GM12892 (cell line): ENCODE results near the gene SLC25A25.
"Not testable (repeated sequence)": the region's sequence is repeated elsewhere in the genome, so short reads cannot be mapped to it uniquely, and the experiment has no call there.

Experiments
- DNase-seq: peaks from one replicate; pipeline ENCODE4 v3.0.0; 2011; ENCODE audit not compliant: insufficient read length
- FAIRE-seq: peaks from 2 replicates; lab custom pipeline; 2011; peaks lifted over from hg19 to GRCh38; lab: Jason Lieb, UNC
- POLR2A ChIP-seq: IDR thresholded peaks from 2 replicates; pipeline ENCODE4 v1.6.1; 2011; ENCODE audit warnings: low read depth, low read length, control low read depth
- POLR2AphosphoS5 ChIP-seq: IDR thresholded peaks from 2 replicates; pipeline ENCODE4 v1.6.1; 2011; ENCODE audit warnings: low read depth, low read length, control low read depth
- TAF1 ChIP-seq: IDR thresholded peaks from 2 replicates; pipeline ENCODE4 v1.6.1; 2011; ENCODE audit warnings: low read depth, mild to moderate bottlenecking, control low read depth, low read length, borderline replicate concordance

The SLC25A25 gene

DNA sequence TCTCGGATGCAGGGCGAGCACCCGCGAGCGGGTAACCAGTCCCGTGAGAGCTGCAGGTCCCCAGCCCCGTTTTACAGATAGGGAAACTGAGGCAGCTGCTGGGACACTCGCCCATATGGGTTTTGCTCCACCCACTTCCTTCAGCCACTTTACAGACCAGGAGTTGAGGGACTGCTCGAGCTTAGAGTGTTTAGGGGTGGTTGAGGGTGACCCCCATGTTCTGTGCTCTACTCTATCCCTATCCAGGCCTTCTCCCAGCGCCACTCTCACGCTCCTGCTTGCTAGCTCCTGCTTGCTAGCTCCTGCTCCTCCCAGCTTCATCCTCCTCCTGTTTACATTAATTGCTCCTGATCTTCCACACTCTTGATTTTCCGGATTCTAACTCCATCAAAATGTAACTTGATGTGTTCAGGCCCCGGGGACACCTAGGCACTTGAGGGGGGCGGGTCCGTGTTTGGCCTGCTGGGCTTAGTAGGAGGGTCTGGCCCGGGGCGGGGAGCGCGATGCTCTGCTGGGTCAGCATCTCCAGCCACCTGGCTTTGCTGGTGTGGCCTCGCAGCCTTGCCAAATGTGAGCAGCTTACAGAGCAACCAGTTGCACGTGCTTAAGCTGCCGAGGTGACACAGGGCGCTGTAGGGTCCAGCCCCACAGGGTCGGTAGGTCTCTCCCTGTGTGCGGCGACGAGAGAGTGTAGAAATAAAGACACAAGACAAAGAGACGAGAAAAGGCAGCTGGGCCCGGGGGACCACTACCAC, 61.0 kb downstream of the SLC25A25 start:
- TF ChIP-seq TAF1 (no peak), POLR2A (no peak)
- DNase-seq (no peak), FAIRE-seq (no peak)

DNA sequence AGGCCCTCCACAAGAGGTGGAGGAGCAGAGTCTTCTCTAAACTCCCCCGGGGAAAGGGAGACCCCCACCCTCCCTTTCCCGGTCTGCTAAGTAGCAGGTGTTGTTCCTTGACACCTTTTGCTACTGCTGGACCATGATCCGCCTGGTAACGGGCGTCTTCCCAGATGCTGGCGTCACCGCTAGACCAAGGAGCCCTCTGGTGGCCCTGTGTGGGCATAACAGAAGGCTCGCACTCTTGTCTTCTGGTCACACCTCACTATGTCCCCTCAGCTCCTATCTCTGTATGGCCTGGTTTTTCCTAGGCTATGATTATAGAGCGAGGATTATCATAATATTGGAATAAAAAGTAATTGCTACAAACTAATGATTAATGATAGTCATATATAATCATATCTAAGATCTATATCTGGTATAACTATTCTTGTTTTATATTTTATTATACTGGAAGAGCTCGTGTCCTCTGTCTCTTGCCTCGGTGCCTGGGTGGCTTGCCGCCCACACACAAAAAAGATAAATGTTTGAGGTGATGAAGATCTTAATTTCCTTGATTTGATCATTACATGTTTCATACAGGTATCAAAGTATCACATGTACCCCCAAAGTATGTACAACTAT, 62.1 kb downstream of the SLC25A25 start:
- not testable (repeated sequence) for DNase-seq, FAIRE-seq

DNA sequence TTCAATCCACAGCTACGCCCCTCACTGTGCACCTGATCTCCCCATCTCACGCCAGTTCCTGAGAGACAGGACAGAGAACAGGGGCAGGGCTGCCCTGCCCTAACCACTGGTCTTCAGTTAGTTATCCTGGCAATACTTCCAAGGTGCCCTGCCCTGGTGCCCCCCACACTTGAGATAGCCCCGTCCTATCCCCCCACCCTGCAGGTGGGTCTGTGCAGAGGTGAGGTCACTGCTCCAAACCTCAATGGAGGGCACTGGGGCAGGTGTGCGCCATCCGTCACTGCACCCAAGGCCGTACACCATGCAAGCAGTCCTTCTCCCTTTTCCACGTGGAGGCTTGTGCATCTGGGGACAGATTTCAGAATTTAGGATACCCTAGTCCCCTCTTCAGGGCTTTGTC, 62.6 kb downstream of the SLC25A25 start:
- not testable (repeated sequence) for FAIRE-seq, DNase-seq

DNA sequence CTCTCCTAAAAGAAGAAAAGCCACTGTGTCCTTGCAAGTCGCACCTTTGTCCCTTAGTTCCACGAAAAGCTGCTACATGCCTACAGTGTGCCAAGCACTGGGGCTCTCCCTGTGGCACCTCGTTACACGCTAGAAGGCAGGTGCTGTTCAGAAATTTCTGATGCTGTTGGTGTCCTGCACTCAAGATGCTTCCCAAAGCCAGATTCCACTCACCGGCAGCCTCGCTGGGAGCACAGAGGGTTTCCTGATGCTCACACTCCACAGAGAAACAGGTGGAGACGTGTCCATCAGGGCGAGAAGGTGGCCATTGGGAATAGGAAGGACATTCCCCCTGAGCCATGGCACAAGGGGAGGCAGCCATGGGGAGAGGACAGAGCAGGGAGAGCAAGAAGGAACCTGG, 63.3 kb downstream of the SLC25A25 start:
- not testable (repeated sequence) for FAIRE-seq, DNase-seq

DNA sequence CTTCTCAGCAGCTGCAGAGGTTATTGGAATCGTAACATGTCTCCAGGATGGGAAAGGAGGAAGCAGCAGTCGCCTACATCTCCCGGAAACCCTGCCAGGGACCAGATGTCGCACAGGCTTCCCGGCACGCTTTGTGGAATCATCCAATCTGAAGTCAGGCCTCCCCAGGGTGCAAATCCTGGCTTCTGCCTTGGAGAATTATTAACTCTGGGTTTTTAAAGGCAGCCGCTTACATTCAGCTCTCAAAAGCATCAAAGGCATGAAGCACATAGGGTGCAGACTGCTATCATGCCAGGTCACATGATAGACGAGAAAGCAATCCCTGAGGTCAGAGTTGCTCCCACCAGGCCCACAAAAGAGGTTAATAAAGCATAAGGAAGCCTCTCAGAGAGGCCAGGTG, 64.1 kb downstream of the SLC25A25 start:
- not testable (repeated sequence) for FAIRE-seq, DNase-seq

DNA sequence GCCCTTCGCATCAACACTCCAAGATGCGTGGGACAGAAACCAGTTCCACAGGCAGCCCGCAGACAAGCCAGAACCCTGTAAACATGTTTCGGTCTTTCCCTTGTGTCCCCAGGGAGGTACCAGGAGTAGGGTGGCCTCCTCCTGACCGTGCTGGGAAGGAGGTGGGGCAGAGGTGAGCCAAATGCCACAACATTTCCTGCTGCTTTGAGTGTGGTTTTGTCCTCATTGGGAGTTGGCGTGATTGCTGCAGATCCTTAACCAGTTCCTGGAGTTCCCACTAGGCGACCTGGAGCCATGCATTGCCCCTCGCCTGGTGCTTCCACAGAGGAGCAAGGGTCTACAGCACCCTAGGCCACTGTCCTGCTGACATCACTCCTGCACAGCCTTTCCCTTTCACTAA, 67.5 kb downstream of the SLC25A25 start:
- not testable (repeated sequence) for DNase-seq, FAIRE-seq

DNA sequence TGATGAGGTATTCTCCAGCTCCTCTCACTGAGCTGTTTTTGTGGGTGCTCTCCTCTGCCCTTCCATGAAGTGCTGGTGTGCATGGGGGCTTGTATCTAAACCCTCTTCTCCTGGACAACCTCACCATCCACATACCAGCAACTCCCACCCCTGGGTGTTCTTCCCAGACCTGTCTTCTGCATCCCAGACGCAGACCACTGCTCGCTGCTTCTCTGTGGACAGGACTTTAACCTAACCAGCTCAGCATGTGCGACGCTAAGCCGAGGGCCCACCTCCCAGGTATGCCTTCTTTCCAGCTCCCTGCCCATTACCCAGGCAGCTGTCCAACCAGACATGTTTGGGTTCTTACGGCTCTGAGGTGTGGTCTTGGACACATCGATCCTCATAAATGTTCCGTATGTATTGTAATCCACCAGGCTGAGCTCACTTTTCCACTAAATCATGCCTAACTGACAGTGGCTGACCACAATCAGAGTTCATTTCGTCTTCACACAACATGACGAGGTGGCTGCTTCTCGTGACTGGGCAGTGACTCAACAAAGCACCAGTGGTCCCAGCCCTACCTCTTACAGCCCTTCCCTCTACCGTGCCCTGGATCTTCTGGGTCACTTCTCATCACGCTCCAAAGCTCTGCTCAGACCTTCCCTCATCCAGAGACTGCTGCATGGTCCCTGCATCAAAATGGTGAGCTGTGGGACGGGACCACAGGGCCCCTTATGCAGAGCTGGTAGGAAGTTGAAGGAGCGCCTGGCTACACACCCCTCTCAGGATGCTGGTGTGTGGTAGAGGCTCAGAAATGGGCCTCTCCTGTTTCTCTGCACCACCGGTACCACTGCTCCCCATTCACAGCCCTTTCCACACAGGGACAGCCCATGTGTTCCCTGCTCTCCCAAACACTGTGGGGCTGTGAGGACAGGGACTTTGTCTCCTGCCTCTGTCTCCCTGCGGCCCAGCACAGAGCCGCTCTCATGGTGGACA, 69.1 kb downstream of the SLC25A25 start:
- DNase-seq = no peak
- no peak for FAIRE-seq
- TF ChIP-seq POLR2A = no peak
- TF ChIP-seq POLR2AphosphoS5 = no peak
- TF ChIP-seq TAF1 = no peak

DNA sequence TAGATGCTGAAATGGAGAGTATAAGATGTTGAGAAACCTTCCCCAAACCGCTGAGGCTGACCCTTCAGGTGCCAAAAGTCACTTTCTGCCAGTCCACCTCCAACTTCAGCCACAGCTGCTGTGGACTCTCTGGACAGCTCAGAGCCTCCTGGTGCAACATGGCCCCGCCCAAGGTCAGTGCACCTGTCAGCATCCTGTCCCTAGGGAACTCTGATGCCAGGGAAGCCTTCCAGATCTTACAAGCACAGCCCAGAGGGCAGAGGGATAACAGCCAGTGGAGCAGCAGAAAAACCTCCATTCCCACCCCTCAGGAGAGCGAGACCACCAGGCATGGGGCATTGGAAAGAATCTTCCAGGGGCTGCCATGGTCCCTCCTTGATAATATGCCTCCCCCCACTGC, 70.0 kb downstream of the SLC25A25 start:
- no peak for TF ChIP-seq TAF1
- TF ChIP-seq POLR2A = no peak
- no peak for TF ChIP-seq POLR2AphosphoS5
- no peak for DNase-seq
- no peak for FAIRE-seq

DNA sequence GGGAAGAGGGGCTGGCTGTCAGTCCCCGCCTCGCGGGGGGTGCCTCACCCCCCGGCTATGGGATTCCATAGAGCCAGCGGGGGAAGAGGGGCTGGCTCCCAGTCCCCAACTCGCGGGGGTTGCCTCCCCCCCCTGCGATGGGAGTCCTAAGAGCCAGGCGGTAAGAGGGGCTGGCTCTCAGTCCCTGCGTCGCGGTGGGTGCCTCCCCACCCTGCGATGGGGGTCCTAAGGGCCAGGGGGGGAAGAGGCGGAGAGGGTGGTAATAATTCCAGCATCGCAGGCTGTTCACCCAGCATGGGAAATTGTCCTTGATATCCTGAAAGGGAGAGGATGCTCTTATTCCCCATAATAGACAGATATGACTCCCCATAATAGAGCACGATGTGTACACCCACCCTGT, 71.6 kb downstream of the SLC25A25 start:
- no peak for TF ChIP-seq TAF1
- TF ChIP-seq POLR2A = no peak
- no peak for TF ChIP-seq POLR2AphosphoS5
- DNase-seq = no peak
- FAIRE-seq = no peak

DNA sequence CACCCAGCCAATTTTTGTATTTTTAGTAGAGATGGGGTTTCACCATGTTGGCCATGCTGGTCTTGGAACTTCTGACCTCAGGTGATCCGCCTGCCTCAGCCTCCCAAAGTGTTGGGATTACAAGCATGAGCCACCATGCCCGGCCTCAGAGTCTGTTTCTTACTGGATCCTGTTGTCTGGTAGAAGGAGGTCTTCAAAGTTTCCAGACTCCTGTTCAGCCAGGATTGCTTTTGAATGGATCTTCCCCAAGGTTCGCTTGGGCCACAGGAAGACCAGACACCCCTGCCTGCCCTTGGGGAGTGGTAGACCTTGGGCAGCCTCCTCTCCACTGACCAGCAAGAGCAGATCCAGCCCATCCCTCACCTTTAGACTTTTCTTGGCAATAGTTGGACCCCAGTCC, 73.6 kb downstream of the SLC25A25 start:
- TF ChIP-seq TAF1 (no peak), POLR2AphosphoS5 (no peak), POLR2A (no peak)
- peak; percentile 5 for DNase-seq
- FAIRE-seq = no peak

DNA sequence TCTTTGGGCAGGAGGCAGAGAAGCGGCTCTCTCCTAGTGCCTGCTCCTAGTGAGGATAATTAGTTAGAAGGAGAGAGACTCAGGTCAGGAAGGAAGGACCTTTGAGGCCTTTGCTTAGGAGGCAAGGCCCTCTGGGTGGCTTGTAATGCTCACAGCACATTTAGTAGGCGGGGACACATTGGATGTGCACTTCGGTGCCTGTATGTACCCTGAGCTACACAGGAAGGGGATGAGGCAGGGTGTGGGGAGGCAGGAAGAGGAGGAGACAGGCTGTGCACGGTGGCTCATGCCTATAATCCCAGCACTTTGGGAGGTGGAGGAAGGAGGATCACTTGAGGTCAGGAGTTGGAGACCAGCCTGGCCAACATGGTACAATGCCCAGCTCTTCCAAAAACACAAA, 74.0 kb downstream of the SLC25A25 start:
- FAIRE-seq (no peak), DNase-seq (no peak)
- TF ChIP-seq POLR2A (no peak), POLR2AphosphoS5 (no peak), TAF1 (no peak)

DNA sequence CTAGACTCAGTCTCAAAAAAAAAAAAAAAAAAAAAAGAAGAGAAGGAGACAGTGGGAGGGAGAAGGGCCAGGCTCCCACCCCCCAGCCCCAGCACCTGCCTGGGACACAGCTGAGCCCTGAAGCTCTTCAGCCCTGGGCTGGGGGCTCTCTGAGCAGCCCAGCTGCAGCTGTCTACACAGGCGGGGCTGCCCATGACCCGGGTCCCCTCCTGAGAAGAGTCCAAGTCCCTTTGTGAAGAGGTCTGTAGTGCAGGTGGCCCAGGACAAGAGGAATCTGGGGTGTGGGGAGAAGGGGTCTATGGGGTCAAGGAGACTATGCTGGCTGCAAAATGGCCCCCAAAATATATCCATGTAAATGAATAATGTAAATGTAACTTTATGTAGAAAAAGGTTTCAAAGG, 74.6 kb downstream of the SLC25A25 start:
- peak; percentile 12 for DNase-seq
- no peak for FAIRE-seq
- no peak for TF ChIP-seq TAF1
- TF ChIP-seq POLR2AphosphoS5 = no peak
- TF ChIP-seq POLR2A = no peak
